Measurements from ENCODE around the gene IL1RAPL2.
"Not testable (repeated sequence)": the region's sequence is repeated elsewhere in the genome, so short reads cannot be mapped to it uniquely, and the experiment has no call there.

The IL1RAPL2 gene

DNA sequence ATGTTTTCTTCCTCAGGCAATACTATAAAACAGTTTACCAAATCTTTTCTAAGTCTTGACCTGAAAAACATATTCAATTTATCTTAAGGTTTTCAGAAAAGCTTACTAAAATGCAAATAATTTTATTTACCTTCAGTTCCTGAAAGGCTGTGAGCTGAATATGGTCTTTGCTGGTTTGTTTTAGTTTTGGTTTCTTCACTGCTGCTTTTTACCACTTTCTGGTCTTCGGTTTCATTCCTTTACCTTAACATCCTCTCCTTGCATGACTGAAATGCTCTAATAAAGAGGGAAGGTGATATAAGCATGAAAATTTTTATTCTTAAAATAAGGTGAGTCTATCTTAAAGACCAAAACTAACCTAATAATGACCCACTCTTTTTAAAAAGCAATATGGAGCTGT, 1159.2 kb downstream of the IL1RAPL2 start:
- DNase-seq = no peak

DNA sequence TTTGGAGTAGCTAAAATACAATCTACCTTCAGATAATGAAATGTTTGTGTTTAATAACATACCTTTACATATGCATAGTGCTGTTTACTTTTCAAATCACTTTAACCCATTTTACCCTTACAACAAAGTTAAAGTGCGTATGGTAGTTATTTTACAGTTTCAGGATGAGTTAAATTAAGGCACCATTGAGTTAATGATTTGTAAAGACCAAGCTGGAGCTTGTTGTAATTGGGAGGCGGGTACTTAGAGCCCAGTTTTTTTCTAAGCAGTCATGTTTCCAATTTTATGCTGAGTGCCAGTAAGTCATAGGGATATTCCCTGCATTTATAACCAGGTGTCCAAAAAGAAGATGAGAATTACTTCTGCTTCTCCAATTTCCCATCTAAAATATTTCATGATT, 1172.2 kb downstream of the IL1RAPL2 start:
- no peak for DNase-seq

- no peak for DNase-seq
Observed at GRCh38 chrX:105744291-105744690, 1178.3 kb downstream of the IL1RAPL2 start.

- DNase-seq = no peak
Observed at GRCh38 chrX:105744946-105745345, 1178.9 kb downstream of the IL1RAPL2 start.

- DNase-seq = no peak
Observed at GRCh38 chrX:105745863-105746262, 1179.9 kb downstream of the IL1RAPL2 start.

DNA sequence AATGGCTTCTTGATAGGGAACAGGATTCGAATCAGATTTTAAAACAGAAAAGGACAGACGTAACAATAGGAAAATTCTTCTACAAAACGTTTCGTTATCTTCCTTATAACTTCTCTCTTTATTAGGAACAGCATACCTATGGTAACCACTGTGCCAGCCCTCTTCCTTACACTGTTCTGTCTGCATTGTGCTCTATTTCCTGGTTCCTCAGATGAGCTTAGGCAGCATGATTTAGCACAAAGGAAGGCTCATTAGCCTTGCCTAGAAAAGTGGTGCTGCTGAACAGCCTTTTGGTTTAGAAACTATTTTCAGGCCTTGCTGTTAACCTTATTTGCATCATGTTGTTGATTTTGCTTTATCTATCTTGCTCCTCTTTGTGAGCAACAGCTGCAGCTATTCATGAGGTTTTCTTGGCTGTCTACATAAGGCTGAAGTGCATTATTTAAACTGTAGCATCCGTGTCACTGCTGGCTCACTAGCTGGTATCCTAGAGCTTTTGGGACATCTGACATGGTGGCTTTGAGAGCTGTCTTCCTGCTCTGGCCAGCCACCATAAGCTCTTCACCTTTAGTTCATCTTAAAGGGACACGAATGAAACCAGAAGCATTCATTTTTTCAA, 1186.4 kb downstream of the IL1RAPL2 start:
- DNase-seq = no peak

- DNase-seq = no peak
Observed at GRCh38 chrX:105753411-105753810, 1187.4 kb downstream of the IL1RAPL2 start.

DNA sequence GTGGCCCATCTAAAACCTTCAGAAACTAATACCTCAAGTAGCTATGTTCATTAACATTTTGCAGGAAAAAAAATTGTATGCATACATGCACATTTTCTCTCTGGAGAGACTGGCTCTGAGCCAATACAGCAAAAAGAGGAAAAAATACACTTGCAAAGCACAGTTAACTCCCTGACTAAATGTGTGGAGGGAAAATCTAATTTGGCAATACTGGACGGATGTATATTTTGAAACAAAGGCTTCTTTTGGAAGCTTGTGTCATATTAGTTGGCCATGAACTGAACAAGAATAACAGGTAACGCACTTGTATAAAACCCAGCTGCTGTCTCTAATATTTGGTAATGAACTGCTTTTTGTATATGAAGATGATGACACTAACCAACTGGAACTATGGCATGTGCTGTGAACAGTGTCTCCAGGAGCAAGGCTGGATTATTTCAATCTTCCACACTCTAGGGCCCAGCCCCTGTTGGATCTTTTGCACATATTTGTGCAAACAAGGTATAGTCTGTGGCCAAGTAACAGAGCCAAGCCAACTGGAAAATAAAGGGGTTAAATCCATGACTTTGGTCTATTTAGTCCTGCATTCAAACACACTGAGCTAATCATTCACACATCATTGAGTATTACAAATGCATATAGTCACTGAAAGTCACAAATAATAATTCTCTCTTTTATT, 1188.4 kb downstream of the IL1RAPL2 start:
- no peak for DNase-seq

DNA sequence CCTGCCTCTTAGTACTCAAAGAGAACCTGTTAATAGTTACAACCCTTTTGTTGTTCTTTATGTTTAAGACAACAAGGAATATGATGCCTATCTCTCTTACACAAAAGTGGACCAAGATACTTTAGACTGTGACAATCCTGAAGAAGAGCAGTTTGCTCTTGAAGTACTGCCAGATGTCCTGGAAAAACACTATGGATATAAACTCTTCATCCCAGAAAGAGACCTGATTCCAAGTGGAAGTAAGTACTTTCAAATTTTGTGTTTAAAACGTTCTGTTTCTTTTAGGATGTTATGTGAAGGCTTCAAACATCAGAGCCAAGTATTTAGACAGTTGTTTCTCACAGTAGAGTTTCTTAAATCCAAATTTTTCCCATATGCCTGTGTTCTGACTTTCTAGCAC, 1189.1 kb downstream of the IL1RAPL2 start:
- DNase-seq = no peak

- DNase-seq = no peak
Observed at GRCh38 chrX:105758754-105759153, 1192.8 kb downstream of the IL1RAPL2 start.

- DNase-seq = no peak
Observed at GRCh38 chrX:105759598-105759997, 1193.6 kb downstream of the IL1RAPL2 start.

- DNase-seq = no peak
Observed at GRCh38 chrX:105765691-105766090, 1199.7 kb downstream of the IL1RAPL2 start.

- DNase-seq = no peak
Observed at GRCh38 chrX:105773801-105774200, 1207.8 kb downstream of the IL1RAPL2 start.

GRCh38 chrX:105775679-105776078, 1209.7 kb downstream of the IL1RAPL2 start:
- DNase-seq = no peak

DNA sequence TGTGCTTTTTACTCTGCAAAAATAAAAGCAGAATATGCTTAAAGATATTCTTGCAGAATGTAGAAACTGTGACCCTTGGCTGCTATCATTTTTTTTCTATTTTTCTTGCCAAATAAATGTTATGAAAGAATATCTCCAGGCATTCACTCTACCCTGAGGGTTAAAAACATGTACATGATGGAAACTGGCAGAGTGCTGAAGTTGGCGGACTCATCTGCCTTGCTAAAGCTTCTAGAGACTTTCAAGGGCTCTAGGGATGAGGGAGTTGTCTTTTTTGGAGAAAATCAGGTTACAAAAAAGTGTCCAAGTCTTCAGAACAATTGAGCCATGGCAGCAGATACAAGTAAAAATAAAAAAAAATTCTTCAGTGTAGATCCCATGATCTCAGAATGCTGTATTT, 1215.8 kb downstream of the IL1RAPL2 start:
- DNase-seq = no peak

GRCh38 chrX:105796877-105797276, 1230.9 kb downstream of the IL1RAPL2 start:
- DNase-seq = not testable (repeated sequence)

- DNase-seq = no peak
Observed at GRCh38 chrX:105803891-105804290, 1237.9 kb downstream of the IL1RAPL2 start.

- not testable (repeated sequence) for DNase-seq
Observed at GRCh38 chrX:105805655-105806054, 1239.7 kb downstream of the IL1RAPL2 start.

DNA sequence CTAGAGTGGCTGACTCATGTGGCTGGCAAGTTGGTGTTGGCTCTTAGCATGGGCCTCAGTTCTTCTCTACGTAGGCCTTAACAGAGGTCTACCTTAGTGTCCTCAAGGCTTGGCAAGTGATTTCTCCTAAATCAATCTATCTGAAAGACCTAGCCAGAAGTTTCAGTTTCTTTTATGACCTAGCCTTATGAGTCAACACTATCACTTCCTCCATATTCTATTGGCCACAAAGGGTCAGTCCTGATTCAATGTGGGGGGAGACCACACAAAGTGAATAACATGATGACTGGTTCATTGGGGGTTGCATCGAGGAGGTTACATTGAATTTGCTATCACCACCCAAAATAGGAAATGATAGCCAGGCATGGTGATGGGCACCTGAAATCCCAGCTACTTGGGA, 1250.5 kb downstream of the IL1RAPL2 start:
- no peak for DNase-seq

Measured in NCI-H2029 (cell line).